ENCODE data around the gene ANO10.
A peak's percentile ranks its signal among the peaks of the same experiment; 100 is the strongest.
"Not testable (repeated sequence)": the region's sequence is repeated elsewhere in the genome, so short reads cannot be mapped to it uniquely, and the experiment has no call there.

The ANO10 gene

GRCh38 chr3:43621656-43622432 is at the start of gene ANO10:
TSS of gene ANO10 (minus strand) at chr3:43622011. CDS start at chr3:43605852, 16,159 bp downstream.
- DNase-seq = peak; percentile 99 to 100

DNA sequence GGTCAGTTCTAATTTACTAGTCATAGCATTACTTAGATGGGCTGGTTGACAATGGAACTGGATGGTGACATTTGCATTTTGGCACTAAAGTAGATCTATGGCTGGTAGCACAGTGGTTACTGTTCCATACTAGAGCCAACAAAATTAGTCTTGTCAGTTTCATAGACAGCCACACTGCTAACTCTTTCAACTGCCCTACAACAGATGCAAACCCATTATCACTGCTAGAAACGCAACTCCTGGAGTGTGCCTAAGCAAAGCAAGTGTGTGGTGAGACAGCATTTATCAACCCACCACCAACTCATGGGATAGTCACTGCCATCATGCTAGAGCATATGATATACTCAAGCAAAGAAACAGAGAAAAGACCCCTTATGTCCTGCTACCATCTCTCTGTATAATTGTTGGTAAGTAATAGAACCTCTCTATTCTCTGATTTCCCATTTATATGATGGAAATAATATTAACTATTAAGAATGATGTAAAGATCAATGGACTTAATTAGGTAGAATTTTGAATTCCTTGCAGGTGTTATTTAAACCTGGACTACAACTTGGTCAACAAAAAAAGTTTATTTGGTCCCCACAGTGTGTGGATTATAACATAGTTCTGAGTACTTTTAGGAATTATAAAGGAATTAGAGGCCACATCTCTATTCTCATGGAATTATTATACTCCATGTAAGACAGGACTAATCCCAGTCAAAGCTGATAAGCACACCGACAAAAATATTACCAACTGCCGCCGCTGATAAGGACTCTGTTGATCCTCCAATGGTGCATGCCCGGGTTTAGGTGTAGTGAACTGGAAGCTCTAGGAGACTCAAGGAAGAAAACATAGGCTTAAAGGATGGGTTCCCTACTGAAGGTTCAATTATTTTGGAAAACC is 49.1 kb upstream of the ANO10 start:
- no peak for DNase-seq

DNA sequence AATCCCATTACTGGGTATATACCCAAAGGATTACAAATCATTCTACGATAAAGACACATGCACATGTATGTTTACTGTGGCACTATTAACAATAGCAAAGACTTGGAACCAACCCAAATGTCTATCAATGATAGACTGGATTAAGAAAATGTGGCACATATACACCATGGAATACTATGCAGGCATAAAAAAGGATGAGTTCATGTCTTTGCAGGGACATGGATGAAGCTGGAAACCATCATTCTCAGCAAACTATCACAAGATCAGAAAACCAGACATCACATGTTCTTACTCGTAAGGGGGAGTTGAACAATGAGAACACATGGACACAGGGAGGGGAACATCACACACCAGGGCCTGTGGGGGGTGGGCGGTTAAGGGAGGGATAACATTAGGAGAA is 43.2 kb upstream of the ANO10 start:
- DNase-seq = not testable (repeated sequence)

DNA sequence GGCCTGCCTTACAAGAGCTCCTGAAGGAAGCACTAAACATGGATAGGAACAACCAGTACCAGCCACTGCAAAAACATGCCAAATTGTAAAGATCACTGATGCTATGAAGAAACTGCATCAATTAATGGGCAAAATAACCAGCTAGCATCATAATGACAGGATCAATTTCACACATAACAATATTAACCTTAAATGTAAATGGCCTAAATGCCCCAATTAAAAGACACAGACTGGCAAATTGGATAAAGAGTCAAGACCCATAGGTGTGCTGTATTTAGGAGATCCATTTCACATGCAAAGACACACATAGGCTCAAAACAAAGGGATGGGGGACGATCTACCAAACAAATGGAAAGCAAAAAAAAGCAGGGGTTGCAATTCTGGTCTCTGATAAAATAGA is 39.6 kb upstream of the ANO10 start:
- not testable (repeated sequence) for DNase-seq

- no peak for DNase-seq
Observed at GRCh38 chr3:43659250-43659880, 37.6 kb upstream of the ANO10 start.

- DNase-seq = not testable (repeated sequence)
Observed at GRCh38 chr3:43656390-43656789, 34.6 kb upstream of the ANO10 start.

DNA sequence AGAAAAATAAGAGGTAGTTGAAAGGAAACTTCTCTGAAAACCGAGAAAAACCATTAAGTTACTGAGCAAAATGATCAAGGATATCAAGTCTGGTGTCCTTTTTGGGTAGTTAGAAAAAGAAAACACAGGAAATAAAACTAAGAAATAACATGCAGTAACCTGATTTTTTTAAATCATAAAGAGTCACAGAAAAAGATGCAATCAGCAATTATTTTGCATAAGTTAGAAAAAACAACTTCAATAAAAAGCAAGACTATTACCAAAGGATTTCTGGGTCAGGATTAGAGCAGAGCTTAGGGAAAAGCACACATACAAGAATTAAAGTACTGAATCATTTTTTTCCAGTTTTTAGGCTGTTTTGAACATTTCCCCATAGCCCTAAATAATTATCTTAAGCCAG is 28.5 kb upstream of the ANO10 start:
- no peak for DNase-seq

GRCh38 chr3:43649365-43649968 is 27.7 kb upstream of the ANO10 start:
- DNase-seq = no peak

GRCh38 chr3:43648957-43649356 is 27.1 kb upstream of the ANO10 start:
- no peak for DNase-seq

DNA sequence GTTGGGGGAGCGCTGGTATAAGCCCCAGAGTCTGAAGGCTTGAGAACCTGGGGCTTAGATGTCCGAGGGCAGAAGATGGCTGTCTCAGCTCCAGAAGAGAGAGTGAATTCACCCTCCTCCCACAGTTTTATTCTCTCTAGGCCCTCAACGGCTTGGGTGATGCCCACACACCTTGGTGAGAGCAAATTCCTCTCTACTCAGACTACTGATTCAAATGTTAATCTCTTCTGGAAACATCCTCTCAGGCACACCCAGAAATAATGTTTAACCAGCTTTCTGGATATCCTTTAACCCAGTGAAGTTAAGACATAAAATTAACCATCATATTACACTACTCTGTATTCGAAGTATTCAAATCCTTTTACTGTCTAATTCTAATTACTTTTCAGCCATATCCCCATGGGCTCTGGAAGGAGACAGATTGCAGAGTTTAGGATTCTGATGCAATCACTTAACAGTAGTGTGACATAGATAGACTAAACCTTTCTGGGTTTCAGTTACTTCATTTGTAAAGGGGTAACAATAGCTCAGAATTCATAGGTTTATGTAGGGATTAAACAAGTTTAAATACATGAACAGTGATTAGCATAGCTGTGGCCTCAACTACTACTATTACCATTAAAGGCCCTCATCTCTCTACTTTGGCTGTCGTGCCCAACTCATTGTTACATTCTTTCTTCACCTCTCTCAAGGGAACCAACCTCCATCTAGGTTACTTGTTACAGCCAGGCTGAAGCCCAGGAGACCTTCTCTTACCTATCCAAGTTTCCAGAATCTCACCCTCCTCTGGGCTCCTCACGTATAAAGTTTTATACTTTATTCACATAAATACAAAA is 25.7 kb upstream of the ANO10 start:
- DNase-seq = no peak

DNA sequence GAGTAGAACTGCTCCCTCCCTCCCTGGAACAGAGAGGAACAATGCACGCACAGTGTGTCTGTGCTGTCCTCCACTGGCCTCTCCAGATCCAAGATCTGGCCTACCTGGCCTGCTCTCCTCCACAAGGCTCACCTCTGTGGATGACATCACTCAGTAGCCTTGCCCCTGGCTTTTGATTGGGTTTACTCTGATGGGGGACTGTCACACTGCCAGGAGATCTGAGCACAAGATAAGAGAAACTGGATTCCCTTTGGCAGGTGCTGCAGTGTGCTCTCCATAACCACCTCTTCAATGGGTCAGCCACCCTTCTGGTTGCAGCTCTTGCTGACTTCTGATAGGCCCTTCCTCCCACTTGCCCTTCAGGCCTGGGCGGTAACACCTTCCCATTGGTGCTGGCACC is 22.6 kb upstream of the ANO10 start:
- DNase-seq = no peak

- peak; percentile 91 to 94 for DNase-seq
Observed at GRCh38 chr3:43641306-43642114, 19.7 kb upstream of the ANO10 start.

- DNase-seq = no peak
Observed at GRCh38 chr3:43640681-43641080, 18.9 kb upstream of the ANO10 start.

DNA sequence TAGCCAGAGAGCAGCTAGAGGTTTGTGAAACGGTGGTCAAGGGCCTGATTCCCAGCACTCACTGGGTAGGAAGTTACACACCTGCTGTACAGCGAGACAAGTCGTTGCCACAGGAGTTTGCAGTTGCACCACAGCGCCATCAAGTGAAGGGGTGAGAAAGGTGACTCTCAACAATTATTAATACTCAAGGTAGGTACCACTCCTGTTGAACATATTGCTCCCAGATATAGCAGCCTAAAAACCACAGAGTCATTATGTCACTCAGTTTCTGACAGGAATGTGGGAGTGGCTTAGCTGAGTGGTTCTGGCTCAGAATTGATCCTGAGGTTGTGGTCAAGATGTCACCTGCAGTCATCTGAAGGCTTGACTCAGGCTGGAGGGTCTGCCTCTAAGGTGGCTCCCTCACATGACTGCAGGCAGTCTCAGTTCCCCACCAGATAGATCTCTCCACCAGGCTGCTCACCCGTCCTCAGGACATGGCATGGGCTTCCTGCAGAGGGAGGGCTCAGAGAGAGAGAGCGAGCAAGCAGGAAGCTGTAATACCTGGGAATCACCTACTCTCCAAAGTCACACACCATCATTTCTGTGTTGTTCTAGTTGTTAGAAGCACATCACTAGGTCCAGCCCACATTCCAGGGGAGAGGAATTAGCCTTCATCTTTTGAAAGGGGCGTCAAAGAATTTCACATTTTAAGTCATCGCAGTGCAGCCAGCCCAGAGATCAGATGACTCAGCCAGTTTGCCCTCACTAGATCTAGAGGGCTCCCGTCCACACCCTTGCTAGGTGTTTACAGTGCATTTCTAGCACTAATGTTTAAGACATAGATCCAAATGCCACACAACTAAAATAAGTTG is 17.0 kb upstream of the ANO10 start:
- DNase-seq = peak; percentile 15 to 16

DNA sequence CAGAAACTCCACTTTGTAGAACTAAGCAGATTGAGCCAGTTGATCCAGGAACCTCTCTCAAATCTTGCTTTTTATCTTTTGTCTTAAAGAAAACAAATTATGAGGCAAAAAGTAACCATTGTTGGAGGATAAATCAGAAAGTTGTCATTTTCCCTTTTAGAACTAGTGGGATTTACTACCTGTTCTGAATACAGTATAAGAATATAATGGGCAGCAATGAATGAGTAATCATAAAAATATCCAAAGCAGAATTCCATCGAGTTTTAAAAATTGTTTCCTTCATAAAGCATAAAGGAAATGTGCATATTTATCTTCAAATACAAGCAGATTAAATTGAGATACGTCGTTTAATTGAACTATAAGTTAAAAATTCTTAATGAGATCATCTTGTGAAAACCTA is 15.9 kb upstream of the ANO10 start:
- no peak for DNase-seq

GRCh38 chr3:43632986-43633385 is 11.2 kb upstream of the ANO10 start:
- DNase-seq = no peak

- DNase-seq = no peak
Observed at GRCh38 chr3:43632269-43632733, 10.5 kb upstream of the ANO10 start.

DNA sequence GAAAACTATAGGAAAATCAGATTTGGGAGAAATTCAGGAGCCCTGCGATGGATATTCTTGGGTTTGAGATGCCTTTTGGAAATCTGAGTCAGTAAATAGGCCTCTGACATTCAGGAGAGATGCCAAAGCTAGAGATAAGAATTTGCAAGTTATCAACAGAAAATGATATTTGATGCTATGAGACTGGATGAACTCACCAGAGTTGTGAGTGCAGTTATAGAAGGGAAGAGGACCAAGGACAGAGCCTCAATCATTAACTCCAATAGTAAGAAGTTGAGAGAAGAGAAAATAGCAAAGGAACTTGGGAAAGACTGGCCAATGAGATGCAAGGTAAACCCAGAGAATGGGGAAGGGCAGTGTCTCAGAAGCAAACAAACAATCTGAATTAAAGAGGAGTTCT is 7.9 kb upstream of the ANO10 start:
- no peak for DNase-seq

GRCh38 chr3:43629257-43629656 is 7.4 kb upstream of the ANO10 start:
- no peak for DNase-seq

DNA sequence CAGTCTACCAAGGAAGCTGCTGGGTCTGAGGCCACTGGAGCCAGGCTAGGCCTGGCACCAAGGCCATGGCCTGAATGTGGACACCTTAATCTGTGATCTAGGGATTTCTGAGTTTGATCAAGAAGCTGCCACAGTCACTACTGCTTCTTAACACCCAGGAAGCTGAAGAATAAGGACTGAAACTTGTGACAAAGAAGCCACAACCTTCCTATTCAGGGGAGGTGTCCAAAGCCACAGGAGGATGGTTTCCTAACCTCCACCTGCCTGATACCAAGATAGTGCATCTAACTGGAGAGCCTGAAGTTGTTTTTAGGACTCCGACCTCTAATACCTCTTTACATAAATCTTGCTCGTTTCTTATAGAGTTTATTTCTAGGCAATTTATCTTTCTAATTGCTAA is 5.5 kb upstream of the ANO10 start:
- no peak for DNase-seq
